Stimulated activated naive CD4-positive, alpha-beta T cell (primary cell): ENCODE data around the gene ARL5B.
"Not testable (repeated sequence)": the region's sequence is repeated elsewhere in the genome, so short reads cannot be mapped to it uniquely, and the experiment has no call there.

Experiments used
- DNase-seq, 6 experiments: peaks; one replicate each; lab custom pipeline; 2025; lab: John Stamatoyannopoulos, UW

The ARL5B gene

GRCh38 chr10:18659125-18659818 is at the start of gene ARL5B:
TSS of gene ARL5B (plus strand) at chr10:18659431. CDS start at chr10:18659638, 207 bp downstream.
- DNase-seq: peak; percentile 90 to 95 (median 94)

GRCh38 chr10:18610517-18610916 is 48.7 kb upstream of the ARL5B start:
- DNase-seq: no peak

GRCh38 chr10:18611168-18611567 is 48.1 kb upstream of the ARL5B start:
- no peak for DNase-seq

GRCh38 chr10:18615618-18616017 is 43.6 kb upstream of the ARL5B start:
- no peak for DNase-seq

GRCh38 chr10:18616337-18616736 is 42.9 kb upstream of the ARL5B start:
- DNase-seq: no peak

- no peak for DNase-seq
These were observed 40.2 kb upstream of the ARL5B start for GRCh38 chr10:18619016-18619415.

GRCh38 chr10:18620856-18621255 is 38.4 kb upstream of the ARL5B start:
- no peak for DNase-seq

- DNase-seq: not testable (repeated sequence)
These were observed 35.6 kb upstream of the ARL5B start for GRCh38 chr10:18623671-18624070.

GRCh38 chr10:18625886-18626285 is 33.3 kb upstream of the ARL5B start:
- DNase-seq: no peak

GRCh38 chr10:18627452-18628018 is 31.7 kb upstream of the ARL5B start:
- peak; percentile 64 to 79 (median 77) for DNase-seq

- not testable (repeated sequence) for DNase-seq
These were observed 26.7 kb upstream of the ARL5B start for GRCh38 chr10:18632500-18632899.

GRCh38 chr10:18635995-18636394 is 23.2 kb upstream of the ARL5B start:
- DNase-seq: no peak

GRCh38 chr10:18637400-18637799 is 21.8 kb upstream of the ARL5B start:
- not testable (repeated sequence) for DNase-seq

- DNase-seq: not testable (repeated sequence)
These were observed 19.5 kb upstream of the ARL5B start for GRCh38 chr10:18639719-18640118.

- no peak for DNase-seq
These were observed 12.1 kb upstream of the ARL5B start for GRCh38 chr10:18647151-18647550.

- DNase-seq: no peak
These were observed 11.3 kb upstream of the ARL5B start for GRCh38 chr10:18647945-18648344.

GRCh38 chr10:18649364-18649959 is 9.8 kb upstream of the ARL5B start:
- no peak for DNase-seq

GRCh38 chr10:18650404-18650997 is 8.7 kb upstream of the ARL5B start:
- peak in 1 of 6 experiments; percentile 20 for DNase-seq

GRCh38 chr10:18651324-18652007 is 7.8 kb upstream of the ARL5B start, which contains the start of gene NSUN6:
TSS of gene NSUN6 (minus strand) at chr10:18651587. CDS start at chr10:18651203, 384 bp downstream.
- DNase-seq: peak; percentile 90 to 95 (median 92)

- DNase-seq: no peak
These were observed 6.1 kb upstream of the ARL5B start for GRCh38 chr10:18653112-18653511.

- DNase-seq: no peak
These were observed 2.5 kb upstream of the ARL5B start for GRCh38 chr10:18656724-18657123.
